Epithelial cell of proximal tubule (primary cell): Measurements from ENCODE around the gene ZPR1. TPM values are rescaled to one million over a fixed set of nuclear protein-coding genes. Genes with fewer than 3 reads are reported as not detected.

ENCODE experiments used
- DNase-seq: peaks from one replicate; pipeline ENCODE4 v3.0.0-alpha.2; 2011; ENCODE audit warnings: low read depth
- H3K4me3 ChIP-seq: 2 replicates; pipeline ENCODE4 v1.5.1; 2011; ENCODE audit warnings: low read depth, mild to moderate bottlenecking, low read length
- CTCF ChIP-seq: conservative IDR thresholded peaks from 2 replicates; pipeline ENCODE4 v1.5.1; 2012; ENCODE audit warnings: low read depth, mild to moderate bottlenecking, low read length
- total RNA-seq: library from RNA; depleted of rRNA; stranded (reverse); fragments of >200 nt; gene quantifications from 2 replicates; pipeline ENCODE4 v1.2.3, GENCODE V29; 2015

The ZPR1 gene
- total RNA-seq, 1 donor from 2014 or later, result 39.4 TPM

DNA sequence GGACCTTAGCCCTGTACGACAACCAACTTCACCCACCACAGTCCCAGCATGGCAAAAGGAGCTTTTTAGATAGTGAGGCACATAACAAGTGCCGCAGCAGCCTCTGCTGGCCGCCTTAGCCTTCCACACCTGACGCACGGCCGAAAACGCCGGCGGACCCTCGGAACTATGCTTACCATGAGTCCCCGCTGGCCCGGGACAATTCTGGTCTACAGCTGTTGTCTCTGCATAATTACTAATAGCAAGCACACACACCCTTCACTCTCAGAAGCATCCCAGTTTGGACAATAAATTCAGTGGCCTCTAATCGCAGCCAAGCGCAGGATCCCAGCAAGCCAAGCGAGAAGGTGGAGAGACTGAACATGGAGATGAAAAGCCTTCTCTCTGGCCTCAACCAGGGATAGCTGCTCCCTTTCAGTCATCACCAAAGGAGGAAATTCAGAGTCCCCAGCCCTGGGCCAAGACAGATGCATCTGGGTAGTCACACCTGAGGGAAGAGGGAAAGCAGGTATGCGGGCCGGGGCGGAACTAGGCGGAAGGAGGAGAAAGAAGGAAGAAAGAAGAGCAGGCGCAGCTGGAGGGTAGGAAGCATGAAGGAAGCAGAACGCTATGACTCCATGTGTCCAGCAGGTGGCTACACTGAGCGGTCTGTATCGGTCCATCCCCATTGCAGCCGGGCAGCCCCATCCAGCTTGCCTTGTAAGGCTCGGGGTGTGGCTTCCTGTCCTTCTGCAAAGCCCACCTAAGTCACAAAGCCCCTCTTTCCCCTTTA is 55.4 kb downstream of the ZPR1 start:
- no peak overlapping the region for H3K4me3 ChIP-seq
- TF ChIP-seq CTCF, result peak; percentile 80
- DNase-seq, result no peak

DNA sequence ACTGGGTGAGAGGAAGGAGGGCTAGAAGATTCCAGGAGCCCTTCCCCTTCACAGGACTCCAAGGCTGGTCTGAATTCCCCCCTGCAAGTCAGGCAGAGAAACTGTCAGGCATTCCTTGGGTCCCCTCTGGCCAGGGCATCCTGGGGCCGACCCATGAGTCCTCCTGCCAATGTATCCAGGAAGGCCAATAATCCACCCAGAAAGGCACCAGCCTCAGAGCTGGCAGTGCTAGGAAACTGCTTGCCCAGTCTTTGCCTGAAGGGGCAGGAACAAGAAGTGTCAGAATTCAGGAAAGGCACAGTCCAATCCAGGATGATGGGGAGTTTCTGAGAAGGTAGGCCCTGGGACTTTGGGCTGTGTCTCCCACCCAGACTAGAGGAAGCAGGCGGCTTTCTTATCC is 56.0 kb downstream of the ZPR1 start:
- no peak for TF ChIP-seq CTCF
- no peak overlapping the region for H3K4me3 ChIP-seq
- DNase-seq, result no peak

GRCh38 chr11:116731097-116731761 is 56.6 kb downstream of the ZPR1 start:
- no peak for TF ChIP-seq CTCF
- H3K4me3 ChIP-seq, result no peak overlapping the region
- DNase-seq, result no peak

GRCh38 chr11:116730601-116731000 is 57.2 kb downstream of the ZPR1 start:
- no peak overlapping the region for H3K4me3 ChIP-seq
- TF ChIP-seq CTCF, result no peak
- no peak for DNase-seq

DNA sequence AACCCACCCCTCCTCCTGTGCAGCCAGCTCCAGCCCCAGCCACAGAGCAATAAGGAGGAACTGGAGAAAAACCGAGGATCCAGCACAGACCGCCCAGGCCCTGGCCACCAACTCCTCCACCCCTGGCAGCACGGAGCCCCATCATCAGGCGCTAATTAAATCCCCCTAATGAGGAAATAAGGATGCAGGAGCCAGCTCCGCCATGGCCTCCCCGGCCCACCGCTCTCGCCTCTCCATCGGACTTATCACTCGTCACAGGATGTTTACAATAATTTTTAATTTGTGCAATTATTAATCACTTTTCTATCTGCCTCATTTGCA is 57.6 kb downstream of the ZPR1 start:
- no peak for TF ChIP-seq CTCF
- DNase-seq, result no peak
- no peak overlapping the region for H3K4me3 ChIP-seq

GRCh38 chr11:116729501-116730240 is 58.2 kb downstream of the ZPR1 start:
- H3K4me3 ChIP-seq, result no peak overlapping the region
- DNase-seq, result no peak
- TF ChIP-seq CTCF, result no peak
